Activated T-helper 2 cell treated with anti-CD3 and anti-CD28 coated beads, Interferon-gamma antibody, Interleukin-2, Interleukin-4, amounts not matched to agents 10 μg/mL and 5 μg/mL and 100 μg/mL, durations not matched to agents 14 hours and 24 hours and 36 hours (primary cell): Measurements from ENCODE around the gene NCOA3. TPM values are rescaled to one million over a fixed set of nuclear protein-coding genes. Genes with fewer than 3 reads are reported as not detected.

Experiments
- DNase-seq: peaks from one replicate; pipeline ENCODE4 v3.0.0; 2021; ENCODE audit warnings: low spot score
- H3K27ac Mint-ChIP-seq: one replicate; pipeline ENCODE4 v1.8.0; 2021; ENCODE audit warnings: mixed read lengths
- H3K27me3 Mint-ChIP-seq: one replicate; pipeline ENCODE4 v1.8.0; 2021; ENCODE audit warnings: low read depth, mixed read lengths
- H3K36me3 Mint-ChIP-seq: one replicate; pipeline ENCODE4 v1.8.0; 2021; ENCODE audit warnings: low read depth, mixed read lengths
- H3K4me1 Mint-ChIP-seq: one replicate; pipeline ENCODE4 v1.8.0; 2021; ENCODE audit warnings: low read depth, mixed read lengths
- H3K4me3 Mint-ChIP-seq: one replicate; pipeline ENCODE4 v1.8.0; 2021; ENCODE audit warnings: low read depth, mild to moderate bottlenecking, moderate library complexity, mixed read lengths
- H3K9me3 Mint-ChIP-seq: one replicate; pipeline ENCODE4 v1.8.0; 2021; ENCODE audit warnings: mixed read lengths
- intact Hi-C: fragments of 100-400 bp; cut with micrococcal nuclease; formaldehyde crosslinking; loops from one replicate; pipeline ENCODE4 v1.15.1; 2023
- total RNA-seq: library from RNA; stranded (reverse); gene quantifications from 2 replicates; pipeline ENCODE4 v1.2.3, GENCODE V29; 2022

Gene NCOA3
- total RNA-seq, 1 donor from 2014 or later, result 119 TPM

DNA sequence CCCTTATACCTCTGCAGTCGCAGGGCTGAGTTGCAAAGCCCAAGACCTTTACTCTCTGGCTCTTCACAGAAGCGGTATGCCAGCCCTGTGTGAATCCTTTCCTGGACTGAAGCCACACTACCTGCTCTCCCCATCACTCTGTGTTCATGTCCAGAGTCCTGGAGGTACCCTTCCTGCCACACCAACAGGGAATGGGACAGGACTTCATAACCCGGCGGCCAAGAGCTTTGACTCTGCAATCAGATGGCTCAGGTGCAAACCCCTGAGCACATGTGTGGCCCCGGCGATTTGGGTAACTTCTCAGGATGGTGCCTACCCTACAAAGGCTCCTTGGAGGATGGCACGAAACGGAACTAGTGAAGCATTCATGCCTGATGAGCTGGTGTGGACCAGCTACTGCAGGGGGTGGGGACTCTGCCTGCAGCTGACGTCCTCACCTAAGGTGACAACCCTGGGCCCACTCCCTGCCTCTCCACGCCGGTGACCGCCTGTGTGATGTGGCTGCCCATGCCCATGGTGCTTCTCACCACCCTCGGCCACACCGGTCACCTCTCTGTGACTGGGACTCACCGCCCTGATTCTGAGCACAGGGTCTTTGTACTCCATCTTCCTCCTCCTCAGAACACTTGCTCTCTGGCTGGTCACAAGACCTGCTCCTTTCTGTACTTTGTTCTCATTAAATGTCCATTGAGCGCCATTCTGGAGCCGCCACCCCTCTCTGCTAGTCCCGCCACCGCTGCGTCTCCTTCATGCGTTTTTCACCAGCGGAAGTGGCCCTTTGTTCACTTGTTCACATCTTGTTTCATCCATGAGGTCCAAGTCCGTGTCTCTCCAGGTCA lies 166.8 kb downstream of the NCOA3 start:
- intact Hi-C loops, result no loop called here
- H3K27ac Mint-ChIP-seq, result no peak overlapping the region
- no peak overlapping the region for H3K4me3 Mint-ChIP-seq

DNA sequence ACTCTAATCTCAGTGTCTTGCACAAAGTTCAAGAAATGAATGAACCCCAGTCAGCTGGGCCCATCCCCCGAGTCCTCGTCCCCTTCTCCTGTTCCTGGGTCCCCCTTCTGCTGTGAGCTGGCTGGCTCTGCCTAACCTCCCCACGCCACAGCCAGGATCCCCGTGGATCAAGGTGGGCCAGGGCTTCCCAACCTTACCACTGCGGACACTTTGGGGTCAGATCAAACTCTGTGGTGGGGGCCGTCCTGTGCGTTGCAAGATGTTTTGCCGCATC lies 167.4 kb downstream of the NCOA3 start:
- intact Hi-C loops, result no loop called here
- Mint-ChIP-seq H3K4me3 (no peak overlapping the region), H3K9me3 (no peaks in the 10 kb centered on the region), H3K27ac (no peak overlapping the region), H3K36me3 (no peaks in the 10 kb centered on the region), H3K4me1 (no peaks in the 10 kb centered on the region), H3K27me3 (no peaks in the 10 kb centered on the region)
- no peak for DNase-seq

More for the DNA sequence above, 166.8 kb downstream of the NCOA3 start:
- Mint-ChIP-seq H3K27me3 (no peaks in the 10 kb centered on the region), H3K9me3 (no peaks in the 10 kb centered on the region), H3K36me3 (no peaks in the 10 kb centered on the region), H3K4me1 (peaks cover 4% of the 10 kb centered on the region)
- DNase-seq, result no peak

DNA sequence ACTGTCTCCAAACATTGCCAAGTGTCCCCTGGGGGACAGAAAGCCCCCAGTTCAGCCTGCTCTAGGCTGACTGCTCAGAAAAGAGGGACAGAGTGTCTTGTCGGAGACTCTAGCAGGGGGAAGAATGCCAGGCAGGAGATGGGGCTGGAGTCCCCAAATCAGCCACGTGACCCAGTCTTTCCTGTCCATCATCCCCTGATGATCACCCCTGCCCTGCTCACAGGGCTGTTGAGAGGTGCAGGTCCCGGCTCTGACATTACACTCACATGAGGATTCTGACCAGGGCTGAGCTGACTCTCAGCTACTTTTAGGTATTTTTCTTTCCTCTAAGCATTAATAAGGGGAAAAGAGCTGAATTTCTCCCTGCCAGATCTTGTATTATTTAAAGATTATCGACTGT lies 167.8 kb downstream of the NCOA3 start:
- DNase-seq, result no peak
- Mint-ChIP-seq H3K36me3 (no peaks in the 10 kb centered on the region), H3K27me3 (no peaks in the 10 kb centered on the region), H3K9me3 (no peaks in the 10 kb centered on the region), H3K27ac (no peak overlapping the region), H3K4me1 (no peaks in the 10 kb centered on the region), H3K4me3 (no peak overlapping the region)
- intact Hi-C loops, result no loop called here

DNA sequence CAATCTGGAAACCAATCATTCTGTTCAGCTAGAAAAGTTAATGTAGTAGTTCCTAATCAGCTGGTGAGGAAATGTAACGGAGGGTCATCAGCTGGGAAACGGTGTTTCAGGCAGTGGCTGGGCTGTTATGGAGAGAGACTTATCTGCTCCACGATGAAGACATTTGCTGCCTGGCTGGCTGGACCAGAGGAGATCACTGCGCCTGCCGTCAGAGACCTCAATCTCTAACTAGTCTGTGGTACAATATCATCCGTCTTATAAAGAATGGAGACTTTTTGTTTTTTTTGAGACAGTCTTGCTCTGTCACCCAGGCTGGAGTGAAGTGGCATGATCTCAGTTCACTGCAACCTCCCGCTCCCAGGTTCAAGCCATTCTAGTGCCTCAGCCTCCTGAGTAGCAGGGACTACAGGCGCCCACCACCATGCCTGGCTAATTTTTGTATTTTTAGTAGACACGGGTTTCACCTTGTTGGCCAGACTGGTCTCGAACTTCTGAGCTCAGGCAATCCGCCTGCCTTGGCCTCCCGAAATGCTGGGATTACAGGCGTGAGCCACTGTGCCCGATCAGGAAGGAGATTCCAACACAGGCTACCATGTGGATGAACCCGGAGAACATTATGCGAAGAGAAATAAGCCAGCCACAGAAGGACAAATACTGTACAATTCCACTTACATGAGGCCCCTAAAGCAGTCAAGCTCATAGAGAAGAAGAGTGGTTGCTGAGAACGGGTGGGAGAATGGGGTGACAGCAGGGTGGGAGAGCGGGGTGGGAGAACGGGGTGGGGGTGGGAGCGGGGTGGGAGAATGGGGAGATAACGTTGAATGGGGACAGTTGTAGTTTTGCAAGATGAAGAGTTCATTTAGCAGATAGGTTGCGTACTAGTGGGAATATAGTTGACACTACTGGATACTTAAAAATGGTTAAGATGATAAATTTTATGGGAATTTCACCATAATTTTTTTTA lies 168.5 kb downstream of the NCOA3 start:
- DNase-seq, result no peak
- H3K9me3 Mint-ChIP-seq, result no peaks in the 10 kb centered on the region
- H3K27me3 Mint-ChIP-seq, result no peaks in the 10 kb centered on the region
- H3K36me3 Mint-ChIP-seq, result no peaks in the 10 kb centered on the region
- intact Hi-C loops, result no loop called here
- H3K4me3 Mint-ChIP-seq, result no peak overlapping the region
- H3K27ac Mint-ChIP-seq, result no peak overlapping the region
- H3K4me1 Mint-ChIP-seq, result no peaks in the 10 kb centered on the region

DNA sequence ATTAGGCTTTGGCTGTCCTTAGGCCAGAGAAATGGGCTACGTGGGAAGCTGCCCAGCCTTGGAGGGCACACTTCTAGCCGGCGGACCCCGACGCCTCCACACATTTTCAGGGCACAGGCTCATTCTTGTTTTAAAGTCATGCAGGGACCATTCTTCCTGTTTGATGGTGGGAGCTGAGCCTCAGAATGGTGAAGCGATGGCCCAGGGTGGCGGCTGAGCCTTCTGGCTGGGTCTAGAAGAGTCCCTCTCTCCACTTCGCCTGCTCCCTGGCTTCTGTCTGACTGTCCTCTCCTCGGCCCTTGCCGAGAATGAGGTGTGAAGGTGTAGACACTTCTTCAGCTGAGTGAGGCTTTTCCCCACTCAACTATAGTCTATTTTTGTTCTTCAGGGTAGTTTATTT lies 169.2 kb downstream of the NCOA3 start:
- DNase-seq, result no peak
- no peaks in the 10 kb centered on the region for H3K9me3 Mint-ChIP-seq
- H3K36me3 Mint-ChIP-seq, result no peaks in the 10 kb centered on the region
- intact Hi-C loops, result no loop called here
- no peak overlapping the region for H3K27ac Mint-ChIP-seq
- H3K4me3 Mint-ChIP-seq, result no peak overlapping the region
- H3K4me1 Mint-ChIP-seq, result no peaks in the 10 kb centered on the region
- H3K27me3 Mint-ChIP-seq, result no peaks in the 10 kb centered on the region

DNA sequence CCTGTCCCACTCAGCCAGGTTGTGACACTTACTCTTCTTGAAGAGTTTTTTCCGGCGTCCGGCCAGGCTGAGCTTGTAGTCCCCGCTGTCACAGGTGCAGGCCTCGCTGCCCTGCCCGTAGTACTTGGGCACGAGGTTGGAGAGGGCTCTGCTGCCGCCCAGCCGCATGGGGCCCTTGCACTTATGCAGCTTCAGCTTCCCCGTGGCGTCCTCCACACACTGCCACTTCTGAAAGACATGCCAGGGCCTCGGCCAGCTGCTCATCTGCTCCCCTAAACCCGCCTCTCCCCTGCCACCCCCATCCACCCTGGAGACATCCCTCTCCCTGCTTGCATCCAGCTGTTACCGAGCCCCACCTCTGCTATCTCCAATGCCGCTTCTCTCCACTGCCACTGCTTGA lies 170.5 kb downstream of the NCOA3 start:
- no peaks in the 10 kb centered on the region for H3K27me3 Mint-ChIP-seq
- no peak for DNase-seq
- no peaks in the 10 kb centered on the region for H3K36me3 Mint-ChIP-seq
- H3K4me1 Mint-ChIP-seq, result no peaks in the 10 kb centered on the region
- H3K27ac Mint-ChIP-seq, result no peak overlapping the region
- H3K9me3 Mint-ChIP-seq, result no peaks in the 10 kb centered on the region
- no peak overlapping the region for H3K4me3 Mint-ChIP-seq
- intact Hi-C loops, result no loop called here

DNA sequence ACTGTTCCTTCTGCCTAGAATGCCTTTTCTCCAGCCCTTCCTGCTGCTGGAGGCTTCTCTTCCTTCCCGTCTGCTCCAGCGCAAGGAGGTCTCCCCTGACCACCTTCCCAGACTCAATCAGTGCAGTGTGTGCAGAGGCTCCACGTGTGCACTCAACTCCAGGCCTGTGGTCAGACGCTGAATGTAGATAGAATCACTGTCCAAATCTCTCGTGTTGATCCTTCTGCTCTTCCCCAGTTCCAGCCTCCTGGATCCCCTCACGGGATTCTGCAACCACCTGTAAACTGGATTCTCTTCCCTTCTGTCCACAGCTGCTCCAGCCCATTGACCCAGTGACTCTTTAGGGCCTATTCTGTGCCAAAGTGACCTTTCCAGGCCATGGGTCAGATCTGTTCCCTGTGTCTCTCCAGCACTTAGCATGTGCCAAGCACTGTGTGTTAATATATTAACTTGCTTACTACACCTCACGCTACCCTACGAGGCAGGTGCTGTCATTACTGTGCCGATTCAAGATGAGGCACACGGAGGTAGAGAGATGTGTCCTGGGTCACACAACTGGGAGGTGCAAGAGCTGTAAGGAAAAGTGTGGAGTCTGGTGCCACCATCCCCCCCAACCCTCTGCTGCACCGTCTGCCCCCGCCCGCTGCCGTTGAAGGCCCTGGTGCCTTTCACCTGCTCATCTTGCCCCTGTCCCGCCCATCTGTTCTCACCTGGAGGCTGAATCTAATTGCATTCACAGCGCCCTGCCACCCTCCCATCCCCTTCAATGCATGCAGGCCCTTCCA lies 171.4 kb downstream of the NCOA3 start:
- H3K27me3 Mint-ChIP-seq, result no peaks in the 10 kb centered on the region
- intact Hi-C loops, result no loop called here
- no peak overlapping the region for H3K27ac Mint-ChIP-seq
- no peaks in the 10 kb centered on the region for H3K36me3 Mint-ChIP-seq
- DNase-seq, result no peak
- H3K4me3 Mint-ChIP-seq, result no peak overlapping the region
- H3K4me1 Mint-ChIP-seq, result no peaks in the 10 kb centered on the region
- H3K9me3 Mint-ChIP-seq, result no peaks in the 10 kb centered on the region

DNA sequence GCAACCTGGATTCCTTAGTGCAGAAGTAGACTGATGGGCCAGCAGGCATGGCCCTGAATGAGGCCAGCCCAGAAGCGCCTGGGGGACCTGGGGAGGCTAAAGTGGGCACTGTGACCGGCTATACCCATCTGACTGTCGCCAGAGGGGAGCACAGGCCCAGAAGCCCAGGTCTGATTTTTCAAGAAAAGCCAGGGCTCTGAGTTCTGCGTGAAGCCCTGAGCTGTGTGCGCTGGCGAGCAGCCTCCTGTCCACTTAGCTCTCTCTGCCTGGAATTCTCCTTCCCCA lies 171.9 kb downstream of the NCOA3 start:
- Mint-ChIP-seq H3K4me1 (no peaks in the 10 kb centered on the region), H3K27me3 (no peaks in the 10 kb centered on the region), H3K9me3 (no peaks in the 10 kb centered on the region), H3K4me3 (no peak overlapping the region), H3K36me3 (no peaks in the 10 kb centered on the region), H3K27ac (no peak overlapping the region)
- no peak for DNase-seq
- intact Hi-C loops, result no loop called here

DNA sequence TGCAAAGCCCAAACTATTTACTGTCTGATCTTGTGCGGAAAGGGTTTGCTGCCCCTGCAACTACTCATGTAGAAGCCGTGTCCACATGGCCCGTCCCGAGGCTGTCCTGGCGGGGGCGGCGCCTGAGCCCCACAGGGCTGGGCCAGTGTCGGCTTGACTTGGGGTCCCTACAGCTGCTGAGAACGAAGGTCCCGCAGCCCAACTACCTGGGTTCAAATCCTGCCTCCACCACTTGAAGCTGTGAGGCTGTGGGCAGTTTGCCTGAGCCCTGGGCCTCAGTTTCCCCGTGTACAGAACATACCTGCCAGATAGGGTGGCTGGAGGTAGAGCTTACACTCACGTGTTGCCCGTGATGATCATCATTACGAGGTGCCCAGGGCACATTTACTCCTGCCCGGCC lies 172.5 kb downstream of the NCOA3 start:
- H3K9me3 Mint-ChIP-seq, result no peaks in the 10 kb centered on the region
- intact Hi-C loops, result no loop called here
- H3K36me3 Mint-ChIP-seq, result no peaks in the 10 kb centered on the region
- no peak overlapping the region for H3K27ac Mint-ChIP-seq
- H3K4me1 Mint-ChIP-seq, result no peaks in the 10 kb centered on the region
- no peak overlapping the region for H3K4me3 Mint-ChIP-seq
- no peaks in the 10 kb centered on the region for H3K27me3 Mint-ChIP-seq
- no peak for DNase-seq

DNA sequence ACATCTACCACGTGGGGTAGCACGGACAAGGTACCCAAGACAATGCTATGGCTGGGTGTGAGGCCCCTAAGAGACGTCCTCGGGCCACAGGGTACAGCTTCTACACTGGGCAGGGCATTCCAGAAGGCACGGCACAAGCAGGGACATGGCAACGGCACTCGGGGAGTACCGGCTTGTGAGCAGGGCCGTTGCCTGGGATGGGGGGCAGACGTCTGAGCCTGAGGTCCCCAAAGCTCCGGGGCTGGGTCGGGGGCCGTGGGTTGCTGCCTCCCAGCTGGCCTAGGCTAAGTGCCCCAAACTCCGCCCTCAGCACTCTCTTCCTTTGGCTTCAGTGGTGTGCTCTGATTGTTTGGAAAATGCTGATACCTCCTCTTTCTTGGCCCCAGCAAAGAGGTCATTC lies 173.0 kb downstream of the NCOA3 start:
- Mint-ChIP-seq H3K4me1 (no peaks in the 10 kb centered on the region), H3K4me3 (no peak overlapping the region), H3K36me3 (no peaks in the 10 kb centered on the region), H3K27me3 (no peaks in the 10 kb centered on the region), H3K9me3 (no peaks in the 10 kb centered on the region), H3K27ac (no peak overlapping the region)
- no peak for DNase-seq
- intact Hi-C loops, result no loop called here

DNA sequence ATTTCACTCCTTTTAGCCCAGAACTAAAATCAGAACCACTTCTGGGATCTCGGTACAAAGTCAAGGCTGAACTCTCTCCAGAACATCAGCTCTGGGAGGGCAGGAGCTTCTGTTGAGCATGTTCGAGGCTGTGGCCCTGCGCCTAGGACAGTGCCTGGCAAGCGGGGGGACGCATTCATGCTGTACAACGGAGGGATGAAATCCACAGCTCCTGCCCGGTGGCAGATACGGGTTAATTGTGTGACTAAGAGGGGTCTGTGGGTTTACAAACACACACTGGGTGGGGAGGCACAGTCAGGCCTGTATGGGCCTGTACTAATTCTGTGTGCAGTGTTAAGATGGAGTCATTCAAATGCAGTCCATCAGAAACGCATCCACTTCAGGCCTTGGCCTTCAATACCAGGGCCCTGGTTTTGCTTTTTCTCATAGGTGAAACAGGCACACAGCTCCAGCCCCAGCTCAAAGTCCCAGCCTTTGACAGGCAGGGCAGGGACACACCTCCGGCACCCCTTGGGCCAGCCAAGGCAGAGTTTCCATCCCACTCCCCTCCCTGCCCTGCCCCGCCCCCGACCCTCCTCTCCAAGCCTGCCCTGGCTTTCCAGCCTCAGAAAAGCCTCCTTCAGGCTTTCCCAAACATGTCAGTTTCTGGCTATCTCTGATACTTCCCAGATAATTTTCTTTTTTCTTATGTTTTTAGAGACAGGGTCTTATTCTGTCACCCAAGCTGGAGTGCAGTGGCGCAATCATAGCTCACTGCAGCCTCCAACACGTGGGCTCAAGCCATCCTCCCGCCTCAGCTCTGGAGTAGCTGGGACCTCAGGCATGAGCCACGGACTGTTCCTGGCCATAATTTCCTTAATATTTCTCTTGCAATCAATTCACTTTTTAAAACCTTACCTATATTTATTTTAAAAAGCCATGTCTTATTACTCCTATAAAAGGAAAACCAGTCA lies 173.8 kb downstream of the NCOA3 start:
- intact Hi-C loops, result no loop called here
- Mint-ChIP-seq H3K36me3 (no peaks in the 10 kb centered on the region), H3K27me3 (no peaks in the 10 kb centered on the region), H3K4me1 (no peaks in the 10 kb centered on the region), H3K9me3 (no peaks in the 10 kb centered on the region), H3K27ac (no peak overlapping the region), H3K4me3 (no peak overlapping the region)
- DNase-seq, result no peak

DNA sequence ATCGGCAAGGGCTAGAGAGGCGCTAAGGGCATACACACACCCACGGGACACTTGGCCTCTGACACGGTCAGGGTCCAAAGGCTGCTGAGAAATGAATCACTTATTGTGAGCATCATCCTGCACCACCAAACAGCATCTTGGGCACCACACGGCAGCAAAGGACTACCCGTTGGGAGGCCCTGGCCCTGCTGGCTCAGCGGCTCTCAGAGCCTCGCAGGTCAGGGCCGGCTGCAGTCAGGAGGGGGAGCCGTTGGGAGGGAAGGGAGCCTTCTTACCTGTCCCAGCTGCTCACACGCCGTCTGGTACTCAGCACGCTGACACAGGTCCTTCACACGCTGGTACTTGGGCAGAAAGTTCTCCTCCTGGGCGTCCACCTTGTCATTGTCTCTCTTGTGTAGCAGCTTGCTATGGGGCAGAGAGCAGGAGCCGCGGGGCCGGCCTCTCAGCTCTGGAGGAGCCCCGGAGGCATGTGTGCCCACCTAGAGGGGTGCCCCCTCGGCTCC lies 174.6 kb downstream of the NCOA3 start:
- no peak overlapping the region for H3K27ac Mint-ChIP-seq
- no peaks in the 10 kb centered on the region for H3K27me3 Mint-ChIP-seq
- no peaks in the 10 kb centered on the region for H3K4me1 Mint-ChIP-seq
- no peaks in the 10 kb centered on the region for H3K9me3 Mint-ChIP-seq
- no peak overlapping the region for H3K4me3 Mint-ChIP-seq
- DNase-seq, result no peak
- intact Hi-C loops, result no loop called here
- no peaks in the 10 kb centered on the region for H3K36me3 Mint-ChIP-seq
